Breast epithelium (tissue), 3 donors: ENCODE measurements around the gene PLSCR1.

ENCODE experiments used
- POLR2A ChIP-seq: fragments of 450-650 bp; IDR thresholded peaks from one replicate; pipeline ENCODE4 v1.6.1; 2016; ENCODE audit warnings: antibody characterized with exemption, mild to moderate bottlenecking, moderate library complexity
- POLR2AphosphoS5 ChIP-seq, 3 donors: sonication (generic); formaldehyde crosslinking; IDR thresholded peaks; one replicate each; pipeline ENCODE4 v1.6.1; 2017; ENCODE audit warnings: antibody characterized with exemption in 3 of 3
- TF ChIP-seq, protein P1 (sequence below), 3 donors: fragments of 450-650 bp; IDR thresholded peaks; one replicate each; pipeline ENCODE4 v1.5.1; 2016 to 2017; ENCODE audit warnings: antibody characterized with exemption in 3 of 3, mild to moderate bottlenecking in 3 of 3, moderate library complexity in 3 of 3

GRCh38 chr3:146501752-146502151 is 42.7 kb downstream of the PLSCR1 start:
- TF ChIP-seq, protein P1, sequence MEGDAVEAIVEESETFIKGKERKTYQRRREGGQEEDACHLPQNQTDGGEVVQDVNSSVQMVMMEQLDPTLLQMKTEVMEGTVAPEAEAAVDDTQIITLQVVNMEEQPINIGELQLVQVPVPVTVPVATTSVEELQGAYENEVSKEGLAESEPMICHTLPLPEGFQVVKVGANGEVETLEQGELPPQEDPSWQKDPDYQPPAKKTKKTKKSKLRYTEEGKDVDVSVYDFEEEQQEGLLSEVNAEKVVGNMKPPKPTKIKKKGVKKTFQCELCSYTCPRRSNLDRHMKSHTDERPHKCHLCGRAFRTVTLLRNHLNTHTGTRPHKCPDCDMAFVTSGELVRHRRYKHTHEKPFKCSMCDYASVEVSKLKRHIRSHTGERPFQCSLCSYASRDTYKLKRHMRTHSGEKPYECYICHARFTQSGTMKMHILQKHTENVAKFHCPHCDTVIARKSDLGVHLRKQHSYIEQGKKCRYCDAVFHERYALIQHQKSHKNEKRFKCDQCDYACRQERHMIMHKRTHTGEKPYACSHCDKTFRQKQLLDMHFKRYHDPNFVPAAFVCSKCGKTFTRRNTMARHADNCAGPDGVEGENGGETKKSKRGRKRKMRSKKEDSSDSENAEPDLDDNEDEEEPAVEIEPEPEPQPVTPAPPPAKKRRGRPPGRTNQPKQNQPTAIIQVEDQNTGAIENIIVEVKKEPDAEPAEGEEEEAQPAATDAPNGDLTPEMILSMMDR (IDR thresholded peaks at IDR 0.05), result no peak
- TF ChIP-seq POLR2AphosphoS5 (IDR thresholded peaks at IDR 0.05) (no peak), POLR2A (no peak)
